CD4-positive, CD25-positive, alpha-beta regulatory T cell (primary cell): ENCODE data around the gene CCDC3. TPM values are rescaled to one million over a fixed set of nuclear protein-coding genes. Genes with fewer than 3 reads are reported as not detected.

Experiments
- polyA plus RNA-seq, 4 donors: library from polyadenylated mRNA; unstranded; fragments of 300-500 nt; fragmentation: Illumina TruSeq; gene quantifications; one replicate each; pipeline ENCODE4 v1.2.3, GENCODE V29; 2021
- total RNA-seq: library from RNA; stranded (reverse); gene quantifications from one replicate; pipeline ENCODE4 v1.2.3, GENCODE V29; 2022

The CCDC3 gene
- total and polyA plus RNA-seq, 5 donors from 2014 or later = 0.15 TPM; not detected in 4

Other genes starting within 250 kb of the CCDC3 start
- 209 TPM for gene OPTN, start 98.5 kb upstream of the CCDC3 start, total RNA-seq
- gene OPTN, start 98.5 kb upstream of the CCDC3 start, polyA plus RNA-seq = 100 to 1,000 TPM in 2 of 4 donors, 10 to 100 TPM in 2; 71.9 to 113 (median 88.2) TPM
- gene MCM10, start 159.8 kb upstream of the CCDC3 start, total RNA-seq = 2.1 TPM
- gene MCM10, start 159.8 kb upstream of the CCDC3 start, polyA plus RNA-seq = 1 to 10 TPM in 1 of 4 donors, under 1 TPM in 3; 0.19 to 1.4 (median 0.43) TPM
- not detected for gene UCMA, start 232.7 kb upstream of the CCDC3 start, total RNA-seq
- gene UCMA, start 232.7 kb upstream of the CCDC3 start, polyA plus RNA-seq = not detected